ENCODE results near the gene IQCF6.
"Not testable (repeated sequence)": the region's sequence is repeated elsewhere in the genome, so short reads cannot be mapped to it uniquely, and the experiment has no call there.

IQCF6 gene

DNA sequence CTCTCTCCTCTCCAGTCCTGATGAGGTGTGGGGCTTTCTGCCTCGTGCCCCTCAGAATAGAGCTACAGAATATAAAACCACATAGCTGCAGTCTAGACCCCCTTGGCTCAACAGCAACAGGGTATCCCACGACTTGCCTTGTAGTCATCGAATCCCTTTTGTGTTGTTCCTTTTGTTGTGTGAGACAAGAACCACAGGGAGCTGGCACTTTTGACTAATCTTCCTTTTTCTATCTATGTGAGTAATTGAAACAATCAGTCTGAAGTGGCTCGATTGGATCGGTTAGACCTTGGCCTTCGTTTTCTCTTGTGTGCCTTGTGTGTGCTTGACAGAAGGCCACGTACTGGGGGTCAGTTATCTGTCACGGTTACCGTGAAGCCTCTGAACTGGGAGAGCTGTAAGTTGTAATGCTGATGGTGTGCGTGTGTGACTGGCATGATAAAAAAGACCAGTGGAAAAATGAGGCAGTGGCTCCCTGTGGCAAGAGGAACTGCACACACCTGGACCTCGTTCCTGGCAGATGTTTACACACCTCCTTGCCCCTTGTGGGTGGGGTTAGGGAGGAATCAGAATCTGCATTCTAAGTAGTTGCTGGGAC lies 23.2 kb upstream of the IQCF6 start:
- Histone ChIP-seq H3K4me1 (ENCODE audit: control insufficient read depth in 1 of 2, insufficient read depth in 2 of 2, low read length in 2 of 2) (no peaks in the 10 kb centered on the region), H3K9me3 (ENCODE audit: control insufficient read depth in 1 of 2, low read length in 2 of 2) (no peaks in the 10 kb centered on the region), H3K9ac (ENCODE audit: low read depth in 1 of 2, low read length in 2 of 2) (no peak overlapping the region), H3K27me3 (ENCODE audit: control insufficient read depth in 1 of 2, insufficient read depth in 2 of 2, low read length in 2 of 2) (no peaks in the 10 kb centered on the region), H3K36me3 (ENCODE audit: control insufficient read depth in 1 of 2, insufficient read depth in 2 of 2, low read length in 2 of 2) (no peaks in the 10 kb centered on the region), H3K4me3 (ENCODE audit: low read depth in 1 of 2, low read length in 2 of 2) (no peak overlapping the region), H3K27ac (ENCODE audit: low read depth, low read length) (no peak overlapping the region)

DNA sequence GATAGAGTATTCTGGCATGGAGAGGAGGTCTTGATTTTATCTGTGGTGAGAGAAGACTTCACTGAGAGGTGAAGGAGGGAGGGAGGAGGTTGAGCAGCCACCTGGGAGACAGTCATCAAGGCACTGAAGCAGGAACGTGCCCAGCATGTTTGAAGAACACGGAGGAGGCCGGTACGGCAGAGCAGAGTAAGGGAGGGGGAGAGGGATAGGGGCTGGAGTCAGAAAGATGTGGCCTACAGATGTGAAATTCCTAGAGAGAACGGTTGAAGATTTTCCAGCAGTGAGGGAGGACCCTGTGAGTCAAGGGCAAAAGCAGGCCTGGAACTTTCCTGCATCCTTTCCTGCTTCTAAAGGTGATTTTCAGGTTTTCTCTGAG lies 21.7 kb upstream of the IQCF6 start:
- Histone ChIP-seq H3K4me1 (ENCODE audit: control insufficient read depth in 1 of 2, insufficient read depth in 2 of 2, low read length in 2 of 2) (no peaks in the 10 kb centered on the region), H3K36me3 (ENCODE audit: control insufficient read depth in 1 of 2, insufficient read depth in 2 of 2, low read length in 2 of 2) (no peaks in the 10 kb centered on the region), H3K9me3 (ENCODE audit: control insufficient read depth in 1 of 2, low read length in 2 of 2) (no peaks in the 10 kb centered on the region), H3K4me3 (ENCODE audit: low read depth in 1 of 2, low read length in 2 of 2) (no peak overlapping the region), H3K27me3 (ENCODE audit: control insufficient read depth in 1 of 2, insufficient read depth in 2 of 2, low read length in 2 of 2) (peaks cover 0 to 11% of the 10 kb centered on the region in 2 donors), H3K9ac (ENCODE audit: low read depth in 1 of 2, low read length in 2 of 2) (no peak overlapping the region), H3K27ac (ENCODE audit: low read depth, low read length) (no peak overlapping the region)

DNA sequence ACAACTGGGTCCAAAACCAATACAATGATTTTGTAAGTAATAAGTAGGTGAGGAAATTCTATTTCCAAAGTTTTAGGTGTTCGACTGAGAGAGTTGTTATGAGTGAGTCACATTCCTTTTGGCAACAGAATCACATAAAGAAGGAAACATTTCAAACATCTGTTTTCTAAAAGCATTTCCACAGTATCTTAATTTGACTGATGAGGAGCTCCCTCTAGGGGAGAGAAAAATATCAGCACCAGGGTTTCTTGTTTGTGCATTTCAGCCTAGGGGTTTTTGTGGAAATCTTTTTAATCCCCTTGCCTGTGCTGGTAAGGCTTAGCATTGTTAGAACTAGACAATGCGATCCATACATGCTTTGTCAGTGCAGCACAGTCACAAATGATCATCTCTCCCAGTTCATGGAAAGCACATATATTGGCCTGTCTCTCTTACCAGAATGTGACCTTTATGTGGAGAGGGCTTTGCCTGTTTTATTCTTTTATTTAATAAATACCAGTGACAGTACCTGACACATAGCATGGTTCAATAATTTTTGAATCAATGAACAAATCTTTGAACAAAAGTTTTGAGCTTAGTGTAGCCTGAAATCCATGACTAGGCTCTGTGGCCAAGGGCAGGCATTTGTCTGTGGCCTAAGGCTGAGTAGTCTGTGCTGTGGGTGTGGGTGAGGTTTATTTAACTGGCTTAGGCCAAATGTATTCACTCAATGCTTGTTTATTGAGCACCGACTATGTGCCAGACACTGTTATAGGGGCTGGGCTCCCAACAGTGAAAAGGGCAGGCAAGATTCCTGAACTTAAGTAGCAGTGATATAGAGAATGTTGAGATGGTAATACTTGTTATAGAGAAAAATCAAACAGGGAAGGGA lies 21.1 kb upstream of the IQCF6 start:
- no peak overlapping the region for H3K9ac ChIP-seq (ENCODE audit: low read depth in 1 of 2, low read length in 2 of 2)
- H3K27me3 ChIP-seq (ENCODE audit: control insufficient read depth in 1 of 2, insufficient read depth in 2 of 2, low read length in 2 of 2) = peaks cover 0 to 15% of the 10 kb centered on the region in 2 donors
- no peaks in the 10 kb centered on the region for H3K36me3 ChIP-seq (ENCODE audit: control insufficient read depth in 1 of 2, insufficient read depth in 2 of 2, low read length in 2 of 2)

DNA sequence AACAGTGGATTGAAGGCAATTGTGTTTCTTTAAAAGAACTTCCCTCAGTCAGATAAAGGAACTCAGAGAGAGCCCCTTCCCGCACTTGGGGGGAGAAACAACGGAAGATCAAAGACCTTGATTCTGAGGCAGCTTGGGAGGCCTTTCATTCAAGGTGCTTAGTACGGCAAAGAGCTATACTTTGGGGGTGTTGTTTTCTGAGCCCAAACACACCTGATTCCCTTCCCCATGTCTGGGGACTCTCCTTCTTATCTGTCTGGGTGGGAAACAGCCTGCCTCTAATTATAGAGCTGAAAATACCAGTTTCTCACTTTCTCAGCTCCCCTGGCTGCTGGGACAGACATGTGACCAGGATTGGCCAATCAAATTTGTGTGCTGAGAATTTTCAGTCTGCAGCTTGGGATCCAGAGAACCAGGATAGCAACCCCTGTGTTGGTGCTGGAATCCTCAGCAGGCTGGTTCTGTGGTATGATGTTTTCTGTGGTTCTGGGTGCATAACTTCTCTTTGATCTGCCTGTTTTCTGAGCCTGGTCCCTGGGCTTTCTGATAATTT lies 19.4 kb upstream of the IQCF6 start:
- no peaks in the 10 kb centered on the region for H3K9me3 ChIP-seq (ENCODE audit: control insufficient read depth in 1 of 2, low read length in 2 of 2)
- H3K27ac ChIP-seq (ENCODE audit: low read depth, low read length) = no peak overlapping the region
- H3K9ac ChIP-seq (ENCODE audit: low read depth in 1 of 2, low read length in 2 of 2) = no peak overlapping the region
- H3K4me3 ChIP-seq (ENCODE audit: low read depth in 1 of 2, low read length in 2 of 2) = no peak overlapping the region
- H3K36me3 ChIP-seq (ENCODE audit: control insufficient read depth in 1 of 2, insufficient read depth in 2 of 2, low read length in 2 of 2) = no peaks in the 10 kb centered on the region
- no peaks in the 10 kb centered on the region for H3K4me1 ChIP-seq (ENCODE audit: control insufficient read depth in 1 of 2, insufficient read depth in 2 of 2, low read length in 2 of 2)
- H3K27me3 ChIP-seq (ENCODE audit: control insufficient read depth in 1 of 2, insufficient read depth in 2 of 2, low read length in 2 of 2) = peaks cover 0 to 15% of the 10 kb centered on the region in 2 donors

More for the DNA sequence above, 21.1 kb upstream of the IQCF6 start:
- H3K4me3 ChIP-seq (ENCODE audit: low read depth in 1 of 2, low read length in 2 of 2) = no peak overlapping the region
- no peaks in the 10 kb centered on the region for H3K9me3 ChIP-seq (ENCODE audit: control insufficient read depth in 1 of 2, low read length in 2 of 2)
- H3K27ac ChIP-seq (ENCODE audit: low read depth, low read length) = no peak overlapping the region
- no peaks in the 10 kb centered on the region for H3K4me1 ChIP-seq (ENCODE audit: control insufficient read depth in 1 of 2, insufficient read depth in 2 of 2, low read length in 2 of 2)

DNA sequence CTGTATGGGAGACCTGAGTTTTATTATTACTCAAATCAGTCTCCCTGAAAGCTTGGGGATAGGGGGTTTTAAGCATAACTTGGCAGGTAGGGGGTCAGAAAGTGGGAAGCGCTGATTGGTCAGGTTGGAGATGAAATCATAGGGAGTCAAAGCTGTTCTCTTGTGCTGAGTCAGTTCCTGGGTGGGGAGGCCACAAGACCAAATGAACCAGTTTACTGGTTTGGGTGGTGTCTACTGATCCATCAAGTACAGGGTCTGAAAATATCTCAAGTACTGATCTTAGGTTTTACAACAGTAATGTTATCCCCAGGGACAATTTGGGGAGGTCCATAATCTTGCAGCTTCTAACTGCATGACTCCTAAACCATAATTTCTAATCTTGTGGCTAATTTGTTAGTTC lies 17.8 kb upstream of the IQCF6 start:
- H3K27me3 ChIP-seq (ENCODE audit: control insufficient read depth in 1 of 2, insufficient read depth in 2 of 2, low read length in 2 of 2) = peaks cover 0 to 15% of the 10 kb centered on the region in 2 donors

DNA sequence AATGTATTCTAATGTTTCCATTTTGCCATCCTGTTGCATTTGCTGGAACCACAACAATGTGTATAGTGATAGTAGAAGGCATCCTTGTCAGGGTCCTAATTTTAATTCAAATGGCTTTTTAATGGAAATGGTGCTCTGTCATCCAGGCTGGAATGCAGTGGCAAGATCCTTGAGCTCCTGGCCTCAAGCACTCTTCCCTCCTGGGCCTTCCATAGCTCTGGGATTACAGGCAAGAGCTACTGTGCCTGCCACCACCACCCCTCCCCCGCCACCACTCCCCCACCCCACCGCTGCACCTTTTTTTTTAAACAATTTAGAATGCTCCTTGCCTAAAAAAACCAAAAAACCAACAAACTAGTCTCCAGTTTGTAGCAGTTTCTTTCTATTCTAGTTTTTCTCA lies 15.2 kb upstream of the IQCF6 start:
- H3K27ac ChIP-seq (ENCODE audit: low read depth, low read length) = no peak overlapping the region
- H3K9me3 ChIP-seq (ENCODE audit: control insufficient read depth in 1 of 2, low read length in 2 of 2) = no peaks in the 10 kb centered on the region
- peaks cover 0 to 15% of the 10 kb centered on the region in 2 donors for H3K27me3 ChIP-seq (ENCODE audit: control insufficient read depth in 1 of 2, insufficient read depth in 2 of 2, low read length in 2 of 2)
- no peak overlapping the region for H3K4me3 ChIP-seq (ENCODE audit: low read depth in 1 of 2, low read length in 2 of 2)
- no peaks in the 10 kb centered on the region for H3K4me1 ChIP-seq (ENCODE audit: control insufficient read depth in 1 of 2, insufficient read depth in 2 of 2, low read length in 2 of 2)
- no peak overlapping the region for H3K9ac ChIP-seq (ENCODE audit: low read depth in 1 of 2, low read length in 2 of 2)
- H3K36me3 ChIP-seq (ENCODE audit: control insufficient read depth in 1 of 2, insufficient read depth in 2 of 2, low read length in 2 of 2) = no peaks in the 10 kb centered on the region

More for the DNA sequence above, 17.8 kb upstream of the IQCF6 start:
- no peak overlapping the region for H3K9ac ChIP-seq (ENCODE audit: low read depth in 1 of 2, low read length in 2 of 2)
- H3K4me1 ChIP-seq (ENCODE audit: control insufficient read depth in 1 of 2, insufficient read depth in 2 of 2, low read length in 2 of 2) = no peaks in the 10 kb centered on the region
- no peak overlapping the region for H3K4me3 ChIP-seq (ENCODE audit: low read depth in 1 of 2, low read length in 2 of 2)
- no peaks in the 10 kb centered on the region for H3K36me3 ChIP-seq (ENCODE audit: control insufficient read depth in 1 of 2, insufficient read depth in 2 of 2, low read length in 2 of 2)
- H3K9me3 ChIP-seq (ENCODE audit: control insufficient read depth in 1 of 2, low read length in 2 of 2) = no peaks in the 10 kb centered on the region
- no peak overlapping the region for H3K27ac ChIP-seq (ENCODE audit: low read depth, low read length)

DNA sequence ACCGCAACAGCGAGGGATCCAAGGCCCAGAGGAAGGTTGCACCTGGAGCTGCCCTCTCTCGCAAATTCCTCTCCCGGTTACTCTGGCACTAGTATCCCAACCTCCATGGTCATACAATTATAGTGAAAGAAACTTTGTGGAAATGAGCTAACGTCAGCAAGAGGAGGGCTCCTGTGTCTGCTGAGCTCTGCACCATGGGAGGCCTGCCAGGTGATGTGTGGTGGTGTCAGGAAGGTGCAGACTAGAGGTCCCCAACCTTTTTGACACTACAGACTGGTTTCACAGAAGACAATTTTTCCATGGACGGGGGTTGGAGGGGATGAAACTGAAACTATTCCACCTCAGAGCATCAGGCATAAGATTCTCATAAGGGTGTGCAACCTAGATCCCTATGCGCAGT lies 13.2 kb upstream of the IQCF6 start:
- Histone ChIP-seq H3K27me3 (ENCODE audit: control insufficient read depth in 1 of 2, insufficient read depth in 2 of 2, low read length in 2 of 2) (peaks cover 0 to 15% of the 10 kb centered on the region in 2 donors), H3K9me3 (ENCODE audit: control insufficient read depth in 1 of 2, low read length in 2 of 2) (no peaks in the 10 kb centered on the region), H3K9ac (ENCODE audit: low read depth in 1 of 2, low read length in 2 of 2) (no peak overlapping the region), H3K36me3 (ENCODE audit: control insufficient read depth in 1 of 2, insufficient read depth in 2 of 2, low read length in 2 of 2) (no peaks in the 10 kb centered on the region), H3K4me1 (ENCODE audit: control insufficient read depth in 1 of 2, insufficient read depth in 2 of 2, low read length in 2 of 2) (no peaks in the 10 kb centered on the region), H3K4me3 (ENCODE audit: low read depth in 1 of 2, low read length in 2 of 2) (no peak overlapping the region), H3K27ac (ENCODE audit: low read depth, low read length) (no peak overlapping the region)

DNA sequence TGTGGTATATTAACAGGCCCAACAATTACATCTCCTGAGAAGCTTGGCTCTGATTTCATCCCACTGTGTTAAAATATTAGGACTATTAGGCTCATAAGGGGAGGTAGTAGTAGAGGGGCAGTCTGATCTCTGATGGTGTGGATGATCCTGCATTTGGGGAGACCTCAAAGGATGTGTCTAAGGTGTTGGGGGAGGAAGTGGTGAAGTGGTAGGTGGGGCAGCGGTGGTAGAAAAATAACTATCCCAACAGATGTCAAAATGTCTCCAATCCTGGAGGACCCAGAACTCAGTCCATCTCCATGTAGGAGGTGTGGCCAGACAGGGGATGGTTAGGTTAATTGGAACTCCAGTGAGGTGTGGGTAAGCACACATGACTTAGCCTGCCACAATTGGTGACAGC lies 10.4 kb upstream of the IQCF6 start:
- H3K36me3 ChIP-seq (ENCODE audit: control insufficient read depth in 1 of 2, insufficient read depth in 2 of 2, low read length in 2 of 2) = no peaks in the 10 kb centered on the region
- H3K4me1 ChIP-seq (ENCODE audit: control insufficient read depth in 1 of 2, insufficient read depth in 2 of 2, low read length in 2 of 2) = no peaks in the 10 kb centered on the region
- H3K27me3 ChIP-seq (ENCODE audit: control insufficient read depth in 1 of 2, insufficient read depth in 2 of 2, low read length in 2 of 2) = no peaks in the 10 kb centered on the region
- no peak overlapping the region for H3K4me3 ChIP-seq (ENCODE audit: low read depth in 1 of 2, low read length in 2 of 2)
- no peaks in the 10 kb centered on the region for H3K9me3 ChIP-seq (ENCODE audit: control insufficient read depth in 1 of 2, low read length in 2 of 2)
- no peak overlapping the region for H3K27ac ChIP-seq (ENCODE audit: low read depth, low read length)
- H3K9ac ChIP-seq (ENCODE audit: low read depth in 1 of 2, low read length in 2 of 2) = no peak overlapping the region

DNA sequence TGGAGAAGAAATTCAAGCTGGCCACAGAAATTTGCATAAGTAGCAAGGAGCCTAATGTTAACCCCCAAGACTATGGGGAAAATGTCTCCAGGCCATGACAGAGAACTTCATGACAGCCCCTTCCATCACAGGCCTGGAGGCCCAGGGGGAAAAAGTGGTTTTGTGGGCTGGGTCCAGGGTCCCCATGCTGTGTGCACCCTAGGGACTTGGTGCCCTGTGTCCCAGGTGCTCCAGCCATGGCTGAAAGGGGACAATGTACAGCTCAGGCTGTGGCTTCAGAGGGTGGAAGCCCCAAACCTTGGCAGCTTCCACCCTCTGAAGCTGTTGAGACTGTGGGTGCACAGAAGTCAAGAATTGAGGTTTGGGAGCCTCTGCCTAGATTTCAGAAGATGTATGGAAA lies 8.5 kb upstream of the IQCF6 start:
- not testable (repeated sequence) for H3K27ac ChIP-seq (ENCODE audit: low read depth, low read length); H3K9me3 ChIP-seq (ENCODE audit: control insufficient read depth in 1 of 2, low read length in 2 of 2); H3K4me1 ChIP-seq (ENCODE audit: control insufficient read depth in 1 of 2, insufficient read depth in 2 of 2, low read length in 2 of 2); H3K27me3 ChIP-seq (ENCODE audit: control insufficient read depth in 1 of 2, insufficient read depth in 2 of 2, low read length in 2 of 2); H3K9ac ChIP-seq (ENCODE audit: low read depth in 1 of 2, low read length in 2 of 2); H3K36me3 ChIP-seq (ENCODE audit: control insufficient read depth in 1 of 2, insufficient read depth in 2 of 2, low read length in 2 of 2); H3K4me3 ChIP-seq (ENCODE audit: low read depth in 1 of 2, low read length in 2 of 2)

DNA sequence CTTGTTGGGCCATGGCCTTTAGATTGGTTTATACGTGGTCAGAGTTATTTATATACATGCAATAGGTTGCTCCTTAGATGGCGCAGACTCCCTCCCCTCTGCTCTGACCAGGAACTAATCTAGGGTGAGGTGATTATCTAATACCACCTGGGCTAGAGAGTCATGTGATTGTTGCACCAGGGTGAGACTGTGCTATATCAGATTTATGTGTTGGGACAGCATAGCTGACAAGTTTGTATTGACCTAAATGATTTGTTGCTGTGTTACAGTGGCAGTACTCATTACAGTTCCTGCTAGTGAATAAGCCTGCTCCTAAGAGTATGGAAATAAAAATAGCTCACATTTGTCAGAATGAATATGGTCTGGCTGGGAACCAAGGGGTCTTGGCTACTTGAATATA lies 7.2 kb upstream of the IQCF6 start:
- Histone ChIP-seq H3K9ac (ENCODE audit: low read depth in 1 of 2, low read length in 2 of 2) (no peak overlapping the region), H3K4me3 (ENCODE audit: low read depth in 1 of 2, low read length in 2 of 2) (no peak overlapping the region), H3K27ac (ENCODE audit: low read depth, low read length) (no peak overlapping the region), H3K27me3 (ENCODE audit: control insufficient read depth in 1 of 2, insufficient read depth in 2 of 2, low read length in 2 of 2) (no peaks in the 10 kb centered on the region), H3K36me3 (ENCODE audit: control insufficient read depth in 1 of 2, insufficient read depth in 2 of 2, low read length in 2 of 2) (no peaks in the 10 kb centered on the region), H3K4me1 (ENCODE audit: control insufficient read depth in 1 of 2, insufficient read depth in 2 of 2, low read length in 2 of 2) (no peaks in the 10 kb centered on the region), H3K9me3 (ENCODE audit: control insufficient read depth in 1 of 2, low read length in 2 of 2) (no peaks in the 10 kb centered on the region)

Data from duodenal mucosa (tissue), 2 donors.